DMS114 treated with DMSO at 0.1 percent for 48 hours (cell line): ENCODE measurements around the gene ZNF699.
"Not testable (repeated sequence)": the region's sequence is repeated elsewhere in the genome, so short reads cannot be mapped to it uniquely, and the experiment has no call there.

Source experiments
- DNase-seq: peaks from one replicate; lab custom pipeline; 2025; ENCODE audit not compliant: unreplicated experiment; lab: John Stamatoyannopoulos, UW

ZNF699 gene

GRCh38 chr19:9309139-9309973 lies at the start of gene ZNF699:
Gene ZNF699 (minus strand): TSS chr19:9309838. CDS start chr19:9305119, 4,719 bp downstream.
- peak; percentile 90 for DNase-seq

DNA sequence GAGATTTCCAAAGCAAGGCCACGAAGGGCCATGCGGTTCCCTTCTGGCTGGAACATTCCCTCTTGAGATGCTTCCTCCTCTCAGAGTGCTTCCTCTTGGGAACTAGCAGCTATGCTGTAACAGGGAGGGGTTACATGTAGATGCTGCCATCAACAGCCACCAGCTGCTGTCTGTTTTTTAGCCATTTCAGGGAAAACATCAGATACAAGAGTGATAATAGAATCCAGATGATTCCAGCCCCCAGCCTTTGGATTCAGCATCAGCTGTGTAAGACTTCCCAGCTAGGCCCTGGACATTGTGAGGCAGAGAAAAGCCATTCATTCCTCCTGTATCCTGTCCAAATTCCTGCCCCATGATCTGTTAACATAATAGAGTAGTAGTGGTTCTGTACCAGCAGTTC lies 45.0 kb upstream of the ZNF699 start:
- no peak for DNase-seq

GRCh38 chr19:9353011-9353410 lies 43.4 kb upstream of the ZNF699 start:
- DNase-seq = no peak

- no peak for DNase-seq
These were observed 42.9 kb upstream of the ZNF699 start for GRCh38 chr19:9352505-9352904.

DNA sequence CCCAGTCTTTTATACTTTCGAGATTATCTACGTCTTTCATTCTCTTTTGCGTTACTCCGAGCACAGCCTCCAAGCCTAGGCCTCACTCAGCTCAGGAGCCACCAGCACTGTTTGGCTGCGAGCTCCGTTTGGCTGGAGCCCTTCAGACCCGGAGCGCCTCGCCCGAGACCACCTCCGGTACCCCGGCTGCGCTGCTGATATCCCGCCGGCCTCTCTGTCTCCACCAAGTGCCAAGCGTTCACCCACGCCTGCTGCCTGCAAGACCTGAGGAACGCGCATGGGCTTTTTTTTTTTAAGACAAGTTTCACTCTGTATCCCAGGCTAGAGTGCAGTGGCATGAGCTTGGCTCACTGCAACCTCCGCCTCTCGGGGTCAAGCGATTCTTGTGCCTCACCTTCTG lies 39.0 kb upstream of the ZNF699 start:
- DNase-seq = no peak

DNA sequence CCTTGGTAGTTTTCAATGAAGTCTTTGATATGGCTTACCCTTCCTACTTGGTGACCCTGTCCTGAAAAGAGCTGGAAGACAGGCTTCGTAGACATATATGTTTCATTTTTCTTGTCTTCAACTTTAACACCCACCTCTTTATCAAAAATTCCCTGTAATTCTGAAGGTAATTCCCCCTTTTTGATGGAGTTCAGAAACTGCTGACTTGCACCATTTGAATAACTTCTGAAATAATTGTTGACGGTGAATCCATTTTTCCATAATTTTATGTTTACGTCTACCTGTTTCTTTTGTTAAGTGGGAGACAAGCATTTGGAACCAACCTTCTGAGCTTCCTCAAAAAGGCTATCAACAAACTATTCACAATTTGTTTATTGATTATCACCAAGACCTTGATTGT lies 38.6 kb upstream of the ZNF699 start:
- DNase-seq = no peak

- no peak for DNase-seq
These were observed 35.4 kb upstream of the ZNF699 start for GRCh38 chr19:9345005-9345404.

- no peak for DNase-seq
These were observed 33.1 kb upstream of the ZNF699 start for GRCh38 chr19:9342610-9343304.

- no peak for DNase-seq
These were observed 20.4 kb upstream of the ZNF699 start for GRCh38 chr19:9329999-9330398.

DNA sequence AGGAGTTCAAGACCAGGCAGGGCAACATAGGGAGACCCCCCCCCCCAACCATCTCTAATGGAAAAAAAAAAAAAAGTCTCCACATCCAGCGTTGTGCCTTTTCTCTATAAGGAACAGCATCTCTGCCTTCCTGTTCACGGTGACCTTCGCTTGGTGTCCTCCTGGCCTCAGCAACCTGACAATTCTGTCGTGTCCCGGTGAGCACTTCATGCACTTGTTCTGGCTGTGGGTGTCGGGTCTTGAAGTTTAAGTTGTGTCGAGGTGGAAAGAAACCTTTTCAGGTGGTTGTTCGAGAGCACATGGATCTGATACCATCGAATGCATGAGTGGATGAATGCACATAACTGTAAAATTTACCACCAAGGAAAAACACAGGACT lies 14.9 kb upstream of the ZNF699 start:
- no peak for DNase-seq

DNA sequence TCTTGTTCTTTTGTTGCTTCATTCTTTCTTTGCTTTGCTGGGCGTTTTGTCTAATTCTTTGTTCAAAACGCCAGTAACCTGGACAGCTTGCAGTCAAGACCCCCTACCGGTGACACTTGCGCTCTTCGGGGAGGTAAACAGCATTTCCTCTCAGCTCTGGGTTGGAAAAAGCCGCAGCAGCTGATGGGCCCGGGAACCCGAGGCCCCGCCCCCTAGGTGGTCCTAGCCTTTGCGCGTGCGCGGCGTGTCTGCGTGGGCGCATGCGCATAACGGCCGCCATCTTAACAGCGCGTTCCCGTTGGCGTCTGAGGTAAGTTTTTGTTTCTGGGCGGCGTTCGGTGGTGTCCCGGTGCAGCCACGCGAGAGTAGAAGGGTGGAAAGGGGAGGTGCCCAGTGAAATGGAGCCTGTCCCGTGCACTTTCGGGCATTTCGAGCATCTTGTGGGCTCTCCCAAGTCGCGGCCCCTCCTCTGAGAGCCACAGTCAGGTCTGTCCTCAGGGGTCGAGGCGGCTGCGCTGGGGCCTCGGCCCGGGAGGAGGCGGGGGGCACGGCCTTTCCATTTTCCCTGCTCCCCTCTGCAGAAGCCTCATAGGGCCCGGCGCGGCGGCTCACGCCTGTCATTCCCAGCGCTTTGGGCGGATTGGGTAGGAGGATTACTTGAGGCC lies 14.4 kb upstream of the ZNF699 start, which contains the start of gene ZNF559:
Gene ZNF559 (plus strand): TSS at position 261 of the 665 bp plus-strand sequence. CDS start 14,371 bp downstream, outside the sequence.
- DNase-seq = peak; percentile 91

GRCh38 chr19:9323557-9323918 lies 13.9 kb upstream of the ZNF699 start:
- peak; percentile 55 for DNase-seq

- not testable (repeated sequence) for DNase-seq
These were observed 12.6 kb upstream of the ZNF699 start for GRCh38 chr19:9322201-9322600.

DNA sequence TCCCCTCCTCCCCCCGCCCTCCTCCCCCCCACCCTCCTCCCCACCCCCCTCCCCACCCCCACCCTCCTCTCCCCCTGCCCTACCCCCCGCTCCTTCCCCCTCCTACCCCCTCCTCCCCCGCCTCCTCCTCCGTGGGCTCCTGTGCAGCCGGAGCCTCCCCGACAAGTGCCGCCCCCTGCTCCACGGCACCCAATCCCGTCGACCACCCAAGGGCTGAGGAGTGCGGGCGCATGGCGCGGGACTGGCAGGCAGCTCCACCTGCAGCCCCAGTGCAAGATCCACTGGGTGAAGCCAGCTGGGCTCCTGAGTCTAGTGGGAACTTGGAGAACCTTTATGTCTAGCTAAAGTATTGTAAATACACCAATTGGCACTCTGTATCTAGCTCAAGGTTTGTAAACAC lies 12.1 kb upstream of the ZNF699 start:
- not testable (repeated sequence) for DNase-seq

- DNase-seq = no peak
These were observed 11.7 kb upstream of the ZNF699 start for GRCh38 chr19:9321338-9321737.

DNA sequence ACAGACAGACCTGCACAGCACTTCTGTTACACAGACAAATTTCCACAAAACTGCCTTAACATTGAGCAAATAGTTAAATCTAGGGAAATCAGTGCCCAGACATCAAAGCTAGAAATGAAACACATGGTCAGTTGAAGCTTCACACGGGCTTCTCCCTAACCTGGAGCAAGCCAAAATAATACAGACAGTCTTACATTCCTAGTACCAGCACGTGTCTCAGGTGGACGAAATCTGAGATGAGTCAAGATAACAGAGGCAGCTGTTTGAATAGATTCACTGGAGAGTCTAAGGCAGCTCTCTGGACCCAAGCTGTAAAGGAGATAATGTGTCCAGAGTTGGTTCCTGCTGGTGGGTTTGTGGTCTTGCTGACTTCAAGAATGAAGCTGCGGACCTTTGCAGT lies 4.1 kb upstream of the ZNF699 start:
- no peak for DNase-seq

GRCh38 chr19:9309974-9310446 lies 372 bp upstream of the ZNF699 start:
- DNase-seq = peak; percentile 90

DNA sequence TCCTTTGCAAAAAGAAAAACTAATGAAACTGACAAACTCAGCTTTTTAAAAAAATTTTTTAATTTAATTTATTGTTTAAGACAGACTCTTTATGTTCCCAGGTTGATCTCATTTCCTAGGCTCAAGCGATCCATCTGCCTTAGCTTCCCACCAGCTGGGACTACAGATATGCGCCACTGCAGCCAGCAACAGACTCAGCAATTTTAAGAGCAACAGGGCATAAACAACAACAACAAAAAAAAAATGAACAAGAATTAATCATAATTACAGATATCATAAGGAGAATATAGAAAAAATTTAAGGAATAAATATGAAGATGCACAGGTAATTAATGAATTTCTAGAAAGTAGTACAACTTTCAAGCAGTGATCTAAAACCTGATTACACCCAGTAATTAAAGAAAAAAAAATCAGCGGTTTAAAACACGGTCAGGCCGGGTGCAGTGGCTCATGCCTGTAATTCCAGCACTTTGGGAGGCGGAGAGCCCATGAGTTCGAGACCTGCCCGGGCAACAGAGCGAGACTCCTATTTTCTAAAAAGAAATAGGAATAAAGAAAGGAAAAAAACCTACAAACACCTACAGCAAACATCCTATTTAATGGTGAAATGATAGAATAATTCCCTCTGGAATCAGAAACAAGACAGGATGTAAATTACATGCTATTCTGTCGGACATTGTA lies 1.4 kb downstream of the ZNF699 start:
- DNase-seq = no peak

DNA sequence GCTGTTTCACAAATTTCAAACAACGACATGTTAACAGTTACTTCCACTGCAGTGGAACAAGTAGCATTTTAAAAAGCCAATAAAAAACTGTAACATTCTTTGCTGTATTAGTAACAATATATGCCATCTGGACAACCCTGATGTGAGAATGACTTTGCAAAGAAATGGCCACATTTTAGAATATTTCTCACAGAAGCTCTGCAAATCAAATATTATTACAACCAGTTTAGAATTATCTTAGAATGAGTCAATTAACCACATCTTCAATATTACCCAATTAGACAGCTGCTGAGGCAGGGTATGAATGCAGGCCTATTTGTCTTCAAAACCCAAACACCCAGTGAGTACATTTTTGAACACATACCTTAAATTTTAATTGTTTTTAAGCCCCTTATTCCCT lies 3.2 kb downstream of the ZNF699 start:
- no peak for DNase-seq

GRCh38 chr19:9296336-9296735 lies 13.3 kb downstream of the ZNF699 start:
- DNase-seq = no peak

DNA sequence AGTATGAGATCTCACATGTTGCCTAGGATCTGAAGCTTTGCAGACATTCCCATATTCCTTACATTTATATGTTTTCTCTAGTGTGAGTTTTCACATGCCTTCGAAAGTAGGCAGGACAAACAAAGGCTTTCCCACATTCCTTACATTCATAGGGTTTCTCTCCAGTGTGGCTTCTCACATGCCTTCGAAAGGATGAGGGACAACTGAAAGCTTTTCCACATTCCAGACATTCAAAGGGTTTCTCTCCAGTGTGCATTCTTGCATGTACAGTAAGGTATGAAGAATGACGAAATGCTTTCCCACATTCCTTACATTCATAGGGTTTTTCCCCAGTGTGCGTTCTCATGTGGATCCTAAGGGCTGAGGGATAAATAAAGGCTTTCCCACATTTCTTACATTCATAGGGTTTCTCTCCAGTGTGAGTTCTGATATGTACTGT lies 14.2 kb downstream of the ZNF699 start:
- DNase-seq = no peak
